Left renal pelvis (tissue), 4 donors: Measurements from ENCODE around the gene MAD1L1. TPM values are rescaled to one million over a fixed set of nuclear protein-coding genes. Genes with fewer than 3 reads are reported as not detected.

ENCODE experiments used
- DNase-seq, 4 donors: peaks; one replicate each; pipeline ENCODE4 v3.0.0-alpha.2; 2013; ENCODE audit warnings: low read depth in 4 of 4, low spot score in 3 of 4
- polyA plus RNA-seq, 4 donors: library from polyadenylated mRNA; unstranded; fragments of 120-200 nt; gene quantifications; one replicate each; pipeline ENCODE4 v1.2.1, GENCODE V29; 2013; ENCODE audit not compliant: insufficient read length in 4 of 4

MAD1L1 gene
- polyA plus RNA-seq, 4 donors = 18.9 to 24.5 (median 21.3) TPM

DNA sequence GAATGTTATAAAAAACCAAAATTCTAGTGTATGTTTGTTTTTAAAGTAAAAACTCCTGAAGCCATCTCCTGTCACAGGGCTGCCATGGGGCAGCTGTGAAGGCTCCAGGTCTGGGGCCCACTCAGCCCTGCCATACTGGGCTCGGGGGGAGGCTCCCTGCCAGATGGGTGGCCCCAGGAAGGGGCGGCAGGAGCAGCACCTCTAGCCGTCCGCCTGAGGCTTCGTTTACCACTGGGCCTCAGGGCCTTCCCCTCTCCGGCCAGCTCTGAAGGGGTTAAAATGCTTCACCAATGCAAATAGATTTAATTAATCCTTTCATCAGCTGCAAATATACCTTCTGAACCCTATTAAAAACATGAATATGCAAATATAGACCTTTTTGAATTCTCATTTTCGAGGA lies 423.7 kb downstream of the MAD1L1 start:
- no peak for DNase-seq

DNA sequence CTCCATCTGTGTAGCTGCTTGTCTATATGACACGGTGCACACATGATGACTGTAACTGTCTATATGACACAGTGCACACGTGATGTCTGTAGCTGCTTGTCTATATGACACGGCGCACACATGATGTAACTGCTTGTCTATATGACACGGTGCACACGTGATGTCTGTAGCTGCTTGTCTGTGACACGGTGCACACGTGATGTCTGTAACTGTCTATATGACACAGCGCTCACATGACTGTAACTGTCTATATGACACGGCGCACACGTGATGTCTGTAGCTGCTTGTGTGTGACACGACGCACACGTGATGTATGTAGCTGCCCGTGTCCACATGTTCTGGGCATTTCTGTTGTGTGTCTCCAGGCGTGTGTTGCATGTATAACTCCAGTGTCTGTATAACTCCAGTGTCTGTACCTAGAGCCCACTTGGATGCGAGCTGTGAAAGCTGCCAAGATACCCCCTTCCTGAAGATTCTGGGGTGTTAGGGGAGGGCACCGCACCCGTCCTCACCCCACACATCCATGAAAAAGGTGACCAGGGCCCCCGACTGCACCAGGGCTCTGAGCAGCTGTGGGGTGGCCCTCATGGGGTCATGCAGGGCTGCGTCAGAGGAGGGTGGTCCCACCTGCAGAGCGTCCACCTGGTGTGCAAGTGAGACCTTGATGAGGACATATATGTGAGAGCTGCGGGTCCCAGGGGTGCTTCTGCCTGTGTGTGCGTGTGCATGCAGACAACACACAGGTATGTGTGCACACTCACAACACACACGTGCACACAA lies 424.7 kb downstream of the MAD1L1 start:
- no peak for DNase-seq

- DNase-seq = no peak
Observed at GRCh38 chr7:1806354-1806753, 426.4 kb downstream of the MAD1L1 start.

- DNase-seq = no peak
Observed at GRCh38 chr7:1804310-1804709, 428.4 kb downstream of the MAD1L1 start.

DNA sequence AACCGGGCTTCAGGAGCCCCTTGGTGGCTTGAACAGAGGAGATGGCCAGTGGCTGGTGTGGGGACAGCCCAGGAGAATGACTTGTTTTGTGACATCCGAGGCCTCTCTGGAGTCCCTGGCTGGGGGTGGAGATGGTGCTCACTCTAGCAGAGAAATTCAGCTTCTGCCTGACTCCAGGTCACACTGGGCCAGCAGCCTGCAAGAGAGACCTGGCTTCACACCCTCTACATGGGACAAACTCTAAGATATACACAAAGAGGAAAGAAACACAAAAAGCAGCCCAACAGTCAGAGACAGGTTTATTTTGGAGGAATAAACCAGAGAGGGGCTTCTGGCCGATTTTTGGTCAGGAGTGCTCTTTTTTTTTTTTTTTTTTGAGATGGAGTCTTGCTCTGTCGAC lies 429.8 kb downstream of the MAD1L1 start:
- no peak for DNase-seq

- DNase-seq = no peak
Observed at GRCh38 chr7:1800902-1801301, 431.8 kb downstream of the MAD1L1 start.

- DNase-seq = no peak
Observed at GRCh38 chr7:1798191-1798590, 434.6 kb downstream of the MAD1L1 start.

DNA sequence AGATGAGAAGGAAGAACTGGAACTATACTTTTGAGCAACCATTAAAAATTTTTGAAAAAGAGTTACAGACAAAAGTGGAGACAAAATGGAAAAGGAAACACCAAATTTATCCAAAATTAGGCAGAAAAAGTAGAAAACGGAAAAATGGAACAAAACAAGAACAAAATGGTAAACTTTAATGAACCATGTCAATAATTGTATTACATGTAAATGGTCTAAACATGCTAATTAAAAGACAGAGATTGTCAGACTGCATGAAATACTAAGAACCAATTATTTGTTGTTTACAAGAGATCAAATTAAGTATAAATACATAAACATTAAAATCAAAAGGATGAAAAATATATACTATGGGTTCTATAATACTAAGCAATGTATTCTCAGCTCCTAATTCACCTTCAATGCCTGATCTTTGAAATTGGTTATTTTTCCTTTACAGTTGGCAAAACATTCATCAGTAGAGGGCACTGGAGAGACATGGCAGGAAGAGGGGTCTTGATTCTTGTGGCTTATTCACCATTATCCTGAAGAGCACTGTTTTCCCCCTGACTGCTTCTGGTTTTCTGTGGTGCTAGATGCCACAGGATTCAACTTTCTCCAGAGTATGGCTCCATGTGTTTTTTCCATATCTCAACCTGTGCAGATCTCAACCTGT lies 437.7 kb downstream of the MAD1L1 start:
- DNase-seq = no peak

GRCh38 chr7:1787681-1788235 lies 445.0 kb downstream of the MAD1L1 start:
- no peak for DNase-seq

DNA sequence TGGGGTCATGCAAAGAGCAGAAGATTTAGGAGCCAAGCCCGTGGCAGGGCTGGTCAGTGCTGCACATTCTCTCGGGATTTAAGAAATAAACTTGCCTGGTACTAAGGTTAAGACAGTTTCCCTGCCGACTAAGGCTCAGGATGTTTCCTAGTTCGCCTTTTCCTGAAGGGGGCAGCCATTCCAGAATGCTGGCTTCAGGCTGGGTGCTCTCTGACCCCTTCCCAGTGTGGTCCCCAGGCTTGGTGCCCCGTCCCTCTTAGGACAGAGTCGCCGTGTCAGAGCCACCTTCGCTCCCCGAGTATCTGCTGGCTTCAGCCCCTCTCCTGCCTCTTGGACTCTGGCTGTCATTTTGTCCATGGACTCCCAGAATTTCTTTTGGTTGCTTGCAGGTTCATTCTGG lies 445.5 kb downstream of the MAD1L1 start:
- no peak for DNase-seq

- DNase-seq = no peak
Observed at GRCh38 chr7:1785839-1786238, 446.9 kb downstream of the MAD1L1 start.

GRCh38 chr7:1781369-1781768 lies 451.4 kb downstream of the MAD1L1 start:
- DNase-seq = no peak

GRCh38 chr7:1779445-1779844 lies 453.3 kb downstream of the MAD1L1 start:
- no peak for DNase-seq

- DNase-seq = no peak
Observed at GRCh38 chr7:1777122-1777521, 455.6 kb downstream of the MAD1L1 start.

- no peak for DNase-seq
Observed at GRCh38 chr7:1775389-1775788, 457.4 kb downstream of the MAD1L1 start.

DNA sequence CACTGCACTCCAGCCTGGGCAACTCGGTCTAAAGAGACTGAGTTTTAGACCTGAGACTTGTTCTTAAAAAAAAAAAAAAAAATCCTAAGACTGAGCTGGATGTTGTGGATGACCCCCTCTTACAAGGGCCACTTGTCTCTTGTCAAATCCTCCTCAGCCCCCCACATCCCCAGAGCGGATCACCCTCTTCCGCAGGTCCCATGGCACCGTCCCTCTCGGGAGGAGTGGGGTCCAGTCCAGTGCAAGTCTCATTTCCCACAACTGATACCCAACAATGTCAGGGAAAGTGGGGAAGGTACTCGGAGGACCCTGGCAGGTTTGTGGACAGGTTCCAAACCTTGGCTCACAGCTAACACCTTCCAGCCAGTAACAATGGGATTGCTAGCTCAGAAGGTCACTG lies 462.4 kb downstream of the MAD1L1 start:
- no peak for DNase-seq

DNA sequence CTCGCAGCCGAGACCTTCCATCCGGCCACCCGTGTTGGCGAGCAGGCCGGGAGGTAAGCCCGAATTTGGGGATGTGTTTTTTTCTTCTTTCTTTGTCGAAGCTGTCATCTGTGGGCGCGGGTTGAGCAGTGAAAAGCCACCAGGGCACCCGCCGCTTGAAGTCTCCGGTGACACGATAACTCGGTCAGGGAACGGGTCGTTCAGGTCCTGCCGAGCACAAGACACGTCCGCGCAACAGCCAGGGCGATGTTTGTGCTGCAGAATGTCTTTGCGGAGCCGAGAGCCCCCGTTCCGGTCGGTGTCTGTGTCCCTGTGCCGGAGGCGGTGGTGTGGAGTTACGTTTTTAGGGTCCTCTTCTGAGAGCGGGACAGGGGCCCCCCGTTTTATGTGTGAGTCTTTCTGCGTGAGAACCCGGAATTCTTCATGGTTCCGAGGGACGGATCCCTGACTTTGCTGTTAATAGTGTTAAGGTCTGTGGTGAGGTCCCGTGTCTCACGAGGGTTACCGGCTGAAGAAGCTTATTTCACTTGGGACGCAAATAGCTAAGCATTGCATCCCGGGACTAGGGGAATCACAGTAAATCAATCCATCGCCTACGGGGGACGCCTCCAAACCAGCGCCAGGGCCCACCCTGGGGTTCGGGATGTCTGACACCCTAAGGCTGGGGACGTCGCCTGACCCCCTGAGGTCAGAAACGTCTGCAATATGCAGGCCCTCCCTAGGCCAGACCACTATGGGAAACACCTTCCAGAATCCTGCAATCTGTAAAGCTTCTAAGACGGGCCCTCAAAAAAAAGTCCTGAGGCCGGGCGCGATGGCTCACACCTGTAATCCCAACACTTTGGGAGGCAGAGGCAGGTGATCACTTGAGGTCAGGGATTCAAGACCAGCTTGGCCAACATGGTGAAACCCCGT lies 463.2 kb downstream of the MAD1L1 start:
- DNase-seq = no peak

- no peak for DNase-seq
Observed at GRCh38 chr7:1768832-1769231, 463.9 kb downstream of the MAD1L1 start.

GRCh38 chr7:1767524-1767923 lies 465.2 kb downstream of the MAD1L1 start:
- DNase-seq = no peak
